Subcutaneous adipose tissue (tissue), 4 donors: ENCODE data around the gene SNCA. TPM values are rescaled to one million over a fixed set of nuclear protein-coding genes. Genes with fewer than 3 reads are reported as not detected.

Experiments
- CTCF ChIP-seq: fragments of 450-650 bp; IDR thresholded peaks from one replicate; pipeline ENCODE4 v1.5.1; 2016; ENCODE audit warnings: low read depth, mild to moderate bottlenecking, control low read depth, antibody characterized with exemption, moderate library complexity
- total RNA-seq, 4 donors: library from RNA; depleted of rRNA; stranded (reverse); fragments of >200 nt; gene quantifications; one replicate each; pipeline ENCODE4 v1.1.0, GENCODE V29; 2016

The SNCA gene
- total RNA-seq, 4 donors from 2014 or later: 4.7 to 26.2 (median 11.0) TPM

- no peak for TF ChIP-seq CTCF
Observed at GRCh38 chr4:89744914-89745313, 92.0 kb downstream of the SNCA start.

GRCh38 chr4:89741768-89742167 lies 95.2 kb downstream of the SNCA start:
- no peak for TF ChIP-seq CTCF

- TF ChIP-seq CTCF: no peak
Observed at GRCh38 chr4:89739311-89739988, 97.5 kb downstream of the SNCA start.

- TF ChIP-seq CTCF: no peak
Observed at GRCh38 chr4:89737888-89738287, 99.1 kb downstream of the SNCA start.

- no peak for TF ChIP-seq CTCF
Observed at GRCh38 chr4:89733946-89734345, 103.0 kb downstream of the SNCA start.

- TF ChIP-seq CTCF: no peak
Observed at GRCh38 chr4:89727238-89727637, 109.7 kb downstream of the SNCA start.

GRCh38 chr4:89725268-89725667 lies 111.7 kb downstream of the SNCA start:
- no peak for TF ChIP-seq CTCF
